Mucosa of stomach (tissue), 1 donor: ENCODE measurements around the gene PTX4.

Experiments used
- H3K27me3 ChIP-seq: one replicate; pipeline ENCODE4 v1.7.0; 2013; ENCODE audit warnings: mild to moderate bottlenecking, low read length; ENCODE audit not compliant: control insufficient read depth, insufficient read depth
- H3K36me3 ChIP-seq: one replicate; pipeline ENCODE4 v1.7.0; 2013; ENCODE audit warnings: low read length; ENCODE audit not compliant: control insufficient read depth, insufficient read depth
- H3K4me1 ChIP-seq: one replicate; pipeline ENCODE4 v1.7.0; 2013; ENCODE audit warnings: mild to moderate bottlenecking, low read length; ENCODE audit not compliant: control insufficient read depth, insufficient read depth
- H3K4me3 ChIP-seq: one replicate; pipeline ENCODE4 v1.7.0; 2013; ENCODE audit warnings: low read length
- H3K9ac ChIP-seq: one replicate; pipeline ENCODE4 v1.7.0; 2013; ENCODE audit warnings: mild to moderate bottlenecking, low read length, moderate library complexity
- H3K9me3 ChIP-seq: one replicate; pipeline ENCODE4 v1.7.0; 2013; ENCODE audit warnings: mild to moderate bottlenecking, low read length, moderate library complexity; ENCODE audit not compliant: control insufficient read depth
- donor health status: Pancreatic carcinoma.

The PTX4 gene

DNA sequence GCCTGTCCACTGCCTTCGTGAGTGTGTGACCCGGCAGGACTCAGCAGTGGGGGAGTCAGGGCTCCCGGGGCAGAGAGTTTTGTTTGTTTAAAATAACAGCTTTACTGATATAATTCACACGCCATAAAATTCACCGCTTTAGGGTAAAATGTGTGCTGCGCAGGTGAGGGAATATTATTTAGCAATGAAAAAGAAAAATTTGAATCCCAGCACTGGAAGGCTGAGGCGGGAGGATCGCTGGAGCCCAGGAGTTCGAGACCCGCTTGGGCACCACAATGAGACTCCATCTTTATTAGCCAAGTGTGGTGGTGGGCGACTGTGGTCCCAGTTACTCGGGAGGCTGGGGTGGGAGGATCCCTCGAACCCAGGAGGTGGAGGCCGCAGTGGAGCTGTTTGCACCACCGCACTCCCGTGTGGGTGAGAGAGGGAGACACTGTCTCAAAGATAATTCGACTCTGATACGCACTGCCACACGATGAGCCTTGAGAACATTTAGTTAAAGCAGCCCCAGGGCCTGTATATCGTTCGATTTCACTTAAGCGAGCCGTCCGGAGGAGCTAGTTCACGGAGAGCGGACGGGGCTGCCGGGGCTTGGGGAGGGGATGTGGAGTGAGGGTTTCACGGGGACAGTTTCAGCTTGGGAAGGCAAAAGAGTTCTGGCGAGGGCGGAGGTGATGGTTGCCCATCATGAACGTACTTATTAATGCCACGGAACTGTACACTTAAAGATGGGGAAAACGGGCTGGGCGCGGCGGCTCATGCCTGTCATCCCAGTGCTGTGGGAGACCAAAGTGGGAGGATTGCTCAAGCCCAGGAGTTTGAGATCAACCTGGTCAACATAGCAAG lies 14.6 kb upstream of the PTX4 start:
- H3K4me1 ChIP-seq = no peaks in the 10 kb centered on the region
- H3K9me3 ChIP-seq = no peaks in the 10 kb centered on the region
- H3K36me3 ChIP-seq = no peaks in the 10 kb centered on the region
- H3K9ac ChIP-seq = no peak overlapping the region
- no peaks in the 10 kb centered on the region for H3K27me3 ChIP-seq
- H3K4me3 ChIP-seq = no peak overlapping the region

DNA sequence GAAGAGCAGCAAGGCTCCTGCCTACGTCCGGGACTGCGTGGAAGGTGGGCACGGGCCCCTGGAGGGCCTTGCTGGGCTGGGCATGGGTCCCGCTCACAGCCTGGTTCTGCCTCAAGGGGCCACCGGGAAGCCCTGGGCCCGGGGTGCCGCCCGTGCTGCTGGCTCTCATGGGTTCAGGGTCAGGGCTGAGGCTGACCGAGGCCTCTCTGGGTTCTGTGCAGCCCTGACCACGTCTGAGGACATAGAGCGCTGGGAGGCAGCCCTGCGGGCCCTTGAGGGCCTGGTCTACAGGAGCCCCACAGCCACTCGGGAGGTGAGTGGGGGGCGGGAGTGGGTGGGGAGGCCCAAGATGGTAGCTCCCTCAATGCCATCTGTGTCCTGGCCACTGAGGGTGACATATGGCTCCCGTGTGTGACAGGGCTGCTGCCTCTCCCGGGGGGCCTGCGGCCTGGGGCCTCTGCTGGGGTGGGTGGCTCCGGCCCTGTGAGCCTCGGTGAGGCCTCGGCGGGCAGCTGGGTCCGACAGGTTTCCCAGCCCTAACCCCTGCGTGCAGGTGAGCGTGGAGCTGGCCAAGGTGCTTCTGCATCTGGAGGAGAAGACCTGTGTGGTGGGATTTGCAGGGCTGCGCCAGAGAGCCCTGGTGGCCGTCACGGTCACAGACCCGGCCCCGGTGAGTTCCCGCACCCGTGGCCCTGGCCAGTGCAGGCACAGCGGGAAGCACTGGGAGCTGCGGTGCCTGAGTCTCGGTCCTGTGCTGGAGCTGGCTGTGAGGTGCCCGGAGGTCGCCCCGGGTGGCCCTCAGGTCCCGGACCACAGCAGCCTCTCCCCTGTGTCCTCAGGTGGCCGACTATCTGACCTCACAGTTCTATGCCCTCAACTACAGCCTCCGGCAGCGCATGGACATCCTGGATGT lies 13.6 kb upstream of the PTX4 start:
- no peaks in the 10 kb centered on the region for H3K36me3 ChIP-seq
- no peaks in the 10 kb centered on the region for H3K4me1 ChIP-seq
- no peak overlapping the region for H3K9ac ChIP-seq
- H3K9me3 ChIP-seq = no peaks in the 10 kb centered on the region
- no peaks in the 10 kb centered on the region for H3K27me3 ChIP-seq
- H3K4me3 ChIP-seq = no peak overlapping the region

DNA sequence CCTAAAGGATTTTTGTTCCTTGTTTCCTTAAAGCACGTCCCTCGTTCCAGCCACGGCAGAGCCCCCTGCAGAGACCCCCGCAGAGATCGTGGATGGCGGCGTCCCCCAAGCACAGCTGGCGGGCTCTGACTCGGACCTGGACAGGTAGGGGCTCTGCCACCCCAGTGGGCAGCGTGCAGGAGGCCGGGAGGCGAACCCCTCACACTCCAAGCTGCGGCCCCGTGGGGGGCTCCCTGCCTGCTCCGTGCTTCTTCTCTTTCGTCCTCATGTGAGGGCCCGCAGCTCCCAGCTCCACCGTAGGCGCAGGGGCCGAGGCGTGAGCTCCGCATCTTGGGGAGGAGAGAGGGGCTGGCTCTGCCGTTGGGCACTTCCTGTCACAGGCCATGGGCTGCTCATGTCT lies 12.9 kb upstream of the PTX4 start:
- Histone ChIP-seq H3K4me1 (no peaks in the 10 kb centered on the region), H3K9me3 (no peaks in the 10 kb centered on the region), H3K36me3 (no peaks in the 10 kb centered on the region), H3K4me3 (no peak overlapping the region), H3K27me3 (no peaks in the 10 kb centered on the region), H3K9ac (no peak overlapping the region)

DNA sequence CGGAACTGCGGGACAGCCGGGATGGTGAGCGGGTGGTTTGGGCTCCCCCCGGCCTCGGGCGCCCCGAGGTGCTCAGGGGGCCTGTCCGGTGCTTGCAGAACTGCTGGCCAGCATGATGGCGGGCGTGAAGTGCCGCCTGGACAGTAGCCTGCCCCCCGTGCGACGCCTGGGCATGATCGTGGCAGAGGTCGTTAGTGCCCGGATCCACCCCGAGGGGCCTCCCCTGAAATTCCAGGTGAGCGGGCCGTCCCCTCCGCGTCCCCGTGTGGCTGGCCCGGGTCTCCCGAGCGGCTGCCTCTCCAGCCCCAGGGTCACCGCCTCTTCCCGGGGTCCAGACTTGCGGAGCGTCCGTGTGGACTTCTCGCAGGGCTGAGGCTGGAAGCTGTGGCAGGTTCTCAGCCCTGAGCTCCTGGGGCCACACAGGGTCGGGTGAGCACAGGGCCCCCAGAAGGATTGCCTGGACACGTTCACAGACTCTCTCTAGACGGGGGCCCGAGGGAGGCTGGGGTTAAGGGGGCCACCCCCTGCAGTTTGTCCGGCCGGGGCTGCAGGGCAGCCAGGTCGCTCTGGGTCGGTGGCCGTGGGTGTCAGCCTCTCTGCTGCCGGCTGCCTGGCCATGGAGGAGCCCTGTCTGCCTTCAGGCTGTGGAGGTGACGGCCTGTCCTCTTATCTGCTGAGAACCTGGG lies 11.9 kb upstream of the PTX4 start:
- Histone ChIP-seq H3K4me1 (no peaks in the 10 kb centered on the region), H3K4me3 (no peak overlapping the region), H3K27me3 (no peaks in the 10 kb centered on the region), H3K9me3 (no peaks in the 10 kb centered on the region), H3K36me3 (no peaks in the 10 kb centered on the region), H3K9ac (no peak overlapping the region)

DNA sequence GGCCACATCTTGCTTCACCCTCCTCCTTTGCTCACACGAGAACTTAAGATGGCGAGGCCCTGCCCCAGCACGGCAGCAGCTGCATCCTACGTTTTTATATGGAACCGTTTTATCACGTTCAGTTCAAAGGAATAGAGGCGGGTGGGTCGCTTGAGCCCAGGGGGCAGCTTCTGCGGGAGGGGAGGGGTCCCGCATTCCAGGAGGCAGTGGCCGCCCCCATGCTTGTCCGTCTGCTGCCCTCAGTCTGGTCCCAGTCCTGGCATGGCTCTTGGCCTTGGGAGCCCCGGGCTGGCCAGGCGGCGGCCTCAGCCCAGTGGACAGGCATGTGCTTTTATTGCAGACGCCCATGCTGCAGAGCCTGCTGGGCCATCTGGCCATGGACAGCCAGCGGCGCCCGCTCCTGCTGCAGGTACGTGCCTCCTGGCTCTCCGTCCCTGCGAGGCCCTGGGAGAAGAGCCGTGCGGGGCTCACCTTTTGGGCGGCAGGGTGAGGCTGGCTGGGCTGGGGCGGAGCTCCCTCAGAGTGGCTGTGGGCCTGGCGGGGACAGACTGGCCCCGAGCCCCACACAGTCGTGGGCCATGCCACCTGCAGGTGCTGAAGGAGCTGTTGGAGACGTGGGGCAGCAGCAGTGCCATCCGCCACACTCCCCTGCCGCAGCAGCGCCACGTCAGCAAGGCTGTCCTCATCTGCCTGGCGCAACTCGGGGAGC lies 11.2 kb upstream of the PTX4 start:
- H3K9me3 ChIP-seq = no peaks in the 10 kb centered on the region
- H3K27me3 ChIP-seq = no peaks in the 10 kb centered on the region
- peaks cover 1% of the 10 kb centered on the region for H3K4me1 ChIP-seq
- no peak overlapping the region for H3K4me3 ChIP-seq
- no peak overlapping the region for H3K9ac ChIP-seq
- no peaks in the 10 kb centered on the region for H3K36me3 ChIP-seq

DNA sequence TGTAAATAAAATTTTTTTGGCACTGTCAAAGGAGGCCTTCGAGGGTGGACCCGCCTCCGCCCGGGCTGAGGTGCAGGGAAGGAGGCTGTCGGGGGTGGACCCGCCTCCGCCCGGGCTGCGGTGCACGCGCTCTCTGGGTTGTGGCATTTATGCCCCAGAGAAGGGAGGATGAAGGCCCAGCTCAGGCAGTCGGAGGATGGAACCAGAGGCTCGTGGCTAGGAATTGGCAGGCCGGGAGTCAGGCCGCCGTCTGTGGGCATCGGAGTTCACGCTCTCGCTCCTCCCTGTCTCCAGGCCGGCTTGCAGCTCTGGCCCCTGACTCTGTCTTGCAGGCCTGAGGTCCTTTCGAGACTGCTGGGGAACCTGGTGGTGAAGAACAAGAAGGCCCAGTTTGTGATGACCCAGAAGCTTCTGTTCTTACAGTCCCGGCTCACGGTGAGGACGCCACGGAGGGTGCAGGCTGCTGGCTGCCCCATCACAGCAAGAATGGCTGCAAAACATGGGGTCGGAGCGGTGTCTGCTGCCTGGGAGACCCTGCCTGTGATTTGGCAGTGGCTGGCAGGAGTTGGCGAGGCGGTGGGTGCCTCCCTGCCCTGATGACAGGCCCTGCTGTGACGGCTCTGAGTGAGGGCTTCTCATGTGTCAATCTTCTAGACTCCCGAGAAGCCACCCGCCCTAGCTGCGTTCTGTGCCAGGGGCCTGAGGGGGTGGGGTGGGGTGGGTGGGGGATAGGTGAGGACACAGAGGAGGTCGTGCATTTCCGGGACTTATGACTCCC lies 10.3 kb upstream of the PTX4 start:
- H3K4me3 ChIP-seq = no peak overlapping the region
- H3K4me1 ChIP-seq = peaks cover 8% of the 10 kb centered on the region
- H3K9me3 ChIP-seq = no peaks in the 10 kb centered on the region
- H3K36me3 ChIP-seq = no peaks in the 10 kb centered on the region
- no peaks in the 10 kb centered on the region for H3K27me3 ChIP-seq
- H3K9ac ChIP-seq = no peak overlapping the region

DNA sequence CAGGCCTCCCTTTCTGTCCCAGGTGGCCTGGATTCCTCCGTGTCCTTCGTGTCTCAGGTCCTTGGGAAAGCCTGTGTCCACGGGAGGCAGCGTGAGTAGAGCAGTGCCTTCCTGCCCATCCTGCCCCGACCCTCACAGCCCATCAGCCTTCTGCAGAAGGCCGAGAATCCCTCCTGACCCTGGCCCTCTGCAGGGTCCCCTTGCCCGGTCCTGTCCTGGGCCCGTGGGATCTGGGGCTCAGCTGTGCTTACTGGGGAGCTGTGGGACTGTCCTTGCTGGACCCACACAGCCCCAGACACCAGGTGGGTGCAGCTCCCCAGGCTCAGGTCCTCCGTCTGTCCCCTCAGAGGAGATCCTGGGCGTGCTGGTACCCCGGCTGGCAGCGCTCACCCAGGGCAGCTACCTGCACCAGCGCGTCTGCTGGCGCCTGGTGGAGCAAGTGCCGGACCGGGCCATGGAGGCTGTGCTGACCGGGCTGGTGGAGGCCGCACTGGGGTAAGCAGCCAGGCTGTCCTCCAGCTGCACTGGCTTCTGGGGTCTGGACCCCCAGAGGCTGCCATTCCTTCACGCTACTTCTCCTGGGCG lies 8.4 kb upstream of the PTX4 start:
- no peaks in the 10 kb centered on the region for H3K9me3 ChIP-seq
- no peaks in the 10 kb centered on the region for H3K36me3 ChIP-seq
- H3K27me3 ChIP-seq = no peaks in the 10 kb centered on the region
- no peak overlapping the region for H3K9ac ChIP-seq
- H3K4me3 ChIP-seq = no peak overlapping the region
- peaks cover 20% of the 10 kb centered on the region for H3K4me1 ChIP-seq

DNA sequence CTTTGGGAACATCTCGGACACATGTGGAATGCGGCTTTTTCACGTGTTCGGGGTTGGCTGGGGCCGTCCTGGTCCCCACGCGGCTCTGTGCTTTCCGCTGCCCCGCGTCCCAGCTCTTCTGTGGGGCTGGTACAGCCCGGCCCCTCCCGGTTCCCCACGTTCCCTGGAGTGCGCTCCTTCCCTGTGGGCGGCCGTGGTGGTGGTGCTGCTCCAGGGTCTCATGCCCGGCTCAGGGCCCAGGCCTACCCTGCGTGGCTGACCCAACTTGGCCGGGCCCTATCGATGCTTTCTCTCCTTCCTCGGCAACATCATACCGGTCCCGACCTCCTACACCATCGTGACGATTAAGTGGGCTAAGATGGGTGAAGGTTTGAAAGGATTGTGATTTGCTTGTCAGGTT lies 7.7 kb upstream of the PTX4 start:
- no peaks in the 10 kb centered on the region for H3K9me3 ChIP-seq
- peaks cover 20% of the 10 kb centered on the region for H3K4me1 ChIP-seq
- H3K27me3 ChIP-seq = no peaks in the 10 kb centered on the region
- H3K36me3 ChIP-seq = no peaks in the 10 kb centered on the region
- no peak overlapping the region for H3K4me3 ChIP-seq
- H3K9ac ChIP-seq = no peak overlapping the region

DNA sequence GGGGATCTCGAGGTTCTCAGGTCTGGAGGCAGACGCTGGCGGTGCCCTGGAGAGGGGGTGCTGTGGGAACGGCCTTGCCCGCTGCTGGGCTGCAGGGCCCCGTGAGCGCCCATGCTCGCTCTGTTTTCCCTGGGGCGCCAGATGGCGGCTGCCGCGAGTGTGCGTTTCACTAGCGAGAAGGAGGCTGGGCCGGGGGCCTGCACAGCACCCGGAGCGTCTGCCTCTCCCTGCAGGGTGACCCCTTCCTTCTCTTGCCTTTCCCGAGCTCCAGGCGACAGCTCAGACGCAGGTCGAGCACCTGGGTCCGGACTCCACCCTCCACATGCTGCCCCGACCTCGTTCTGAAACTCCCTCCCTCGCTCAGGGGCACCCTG lies 7.1 kb upstream of the PTX4 start:
- Histone ChIP-seq H3K36me3 (no peaks in the 10 kb centered on the region), H3K4me3 (no peak overlapping the region)

DNA sequence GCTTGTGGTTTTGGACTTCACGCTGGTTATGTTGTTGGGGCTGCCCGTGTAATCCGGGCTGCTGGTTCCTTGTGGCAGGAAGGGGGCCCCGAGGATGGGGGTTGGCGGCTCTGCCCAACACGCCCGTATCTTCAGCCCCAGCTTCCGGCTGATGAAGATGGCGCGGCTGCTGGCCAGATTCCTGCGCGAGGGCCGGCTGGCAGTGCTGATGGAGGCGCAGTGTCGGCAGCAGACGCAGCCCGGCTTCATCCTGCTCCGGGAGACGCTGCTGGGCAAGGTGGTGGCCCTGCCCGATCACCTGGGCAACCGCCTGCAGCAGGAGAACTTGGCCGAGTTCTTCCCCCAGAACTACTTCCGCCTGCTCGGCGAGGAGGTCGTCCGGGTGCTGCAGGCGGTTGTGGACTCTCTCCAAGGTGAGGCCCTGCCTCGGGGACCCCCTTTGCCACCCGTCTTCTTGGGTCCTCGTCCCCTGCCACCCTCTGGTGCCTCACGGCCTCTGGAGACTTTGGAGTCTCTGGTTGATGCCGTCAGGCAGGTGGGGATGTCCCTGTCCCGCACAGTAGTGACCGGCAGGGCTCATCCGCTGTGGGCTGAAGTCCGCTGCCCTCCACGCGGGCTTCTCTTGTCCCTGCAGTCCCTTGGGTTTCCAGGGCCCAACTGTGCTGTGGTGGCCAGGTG lies 6.6 kb upstream of the PTX4 start:
- no peak overlapping the region for H3K9ac ChIP-seq
- H3K4me3 ChIP-seq = no peak overlapping the region
- no peaks in the 10 kb centered on the region for H3K9me3 ChIP-seq
- H3K36me3 ChIP-seq = no peaks in the 10 kb centered on the region
- peaks cover 20% of the 10 kb centered on the region for H3K4me1 ChIP-seq
- H3K27me3 ChIP-seq = no peaks in the 10 kb centered on the region

More for the DNA sequence above, 7.1 kb upstream of the PTX4 start:
- Histone ChIP-seq H3K4me1 (peaks cover 20% of the 10 kb centered on the region), H3K27me3 (no peaks in the 10 kb centered on the region), H3K9ac (no peak overlapping the region), H3K9me3 (no peaks in the 10 kb centered on the region)
